Immature natural killer cell (primary cell): Measurements from ENCODE around the gene SLC39A3. TPM values are rescaled to one million over a fixed set of nuclear protein-coding genes. Genes with fewer than 3 reads are reported as not detected.

Experiments
- DNase-seq, 3 donors: peaks; one replicate each; pipeline ENCODE4 v3.0.0; 2022; ENCODE audit warnings: mixed read lengths in 1 of 3
- H3K27ac Mint-ChIP-seq, 6 donors: one replicate each; pipeline ENCODE4 v1.8.0; 2020; ENCODE audit warnings: mixed read lengths in 6 of 6, mild to moderate bottlenecking in 5 of 6, inconsistent platforms in 4 of 6, moderate library complexity in 3 of 6
- H3K27me3 Mint-ChIP-seq, 3 donors: one replicate each; pipeline ENCODE4 v1.8.0; 2020 to 2021; ENCODE audit warnings: low read depth in 3 of 3, mild to moderate bottlenecking in 3 of 3, mixed read lengths in 3 of 3, moderate library complexity in 3 of 3, inconsistent platforms in 1 of 3
- H3K36me3 Mint-ChIP-seq, 3 donors: one replicate each; pipeline ENCODE4 v1.8.0; 2020; ENCODE audit warnings: mixed read lengths in 3 of 3, inconsistent platforms in 2 of 3, mild to moderate bottlenecking in 2 of 3
- H3K4me1 Mint-ChIP-seq, 2 donors: one replicate each; pipeline ENCODE4 v1.8.0; 2020; ENCODE audit warnings: inconsistent platforms in 2 of 2, mild to moderate bottlenecking in 2 of 2, mixed read lengths in 2 of 2, moderate library complexity in 1 of 2
- H3K4me3 Mint-ChIP-seq, 5 donors: one replicate each; pipeline ENCODE4 v1.8.0; 2020; ENCODE audit warnings: mild to moderate bottlenecking in 5 of 5, mixed read lengths in 5 of 5, inconsistent platforms in 3 of 5, moderate library complexity in 3 of 5
- H3K9me3 Mint-ChIP-seq, 6 donors: one replicate each; pipeline ENCODE4 v1.8.0; 2020; ENCODE audit warnings: mild to moderate bottlenecking in 6 of 6, mixed read lengths in 6 of 6, inconsistent platforms in 4 of 6, moderate library complexity in 3 of 6
- polyA plus RNA-seq, 3 donors: library from polyadenylated mRNA; unstranded; fragments of 300-500 nt; fragmentation: Illumina TruSeq; gene quantifications; one replicate each; pipeline ENCODE4 v1.2.3, GENCODE V29; 2021

SLC39A3 gene
- polyA plus RNA-seq, 3 donors from 2014 or later = 43.8 to 63.7 (median 46.8) TPM

DNA sequence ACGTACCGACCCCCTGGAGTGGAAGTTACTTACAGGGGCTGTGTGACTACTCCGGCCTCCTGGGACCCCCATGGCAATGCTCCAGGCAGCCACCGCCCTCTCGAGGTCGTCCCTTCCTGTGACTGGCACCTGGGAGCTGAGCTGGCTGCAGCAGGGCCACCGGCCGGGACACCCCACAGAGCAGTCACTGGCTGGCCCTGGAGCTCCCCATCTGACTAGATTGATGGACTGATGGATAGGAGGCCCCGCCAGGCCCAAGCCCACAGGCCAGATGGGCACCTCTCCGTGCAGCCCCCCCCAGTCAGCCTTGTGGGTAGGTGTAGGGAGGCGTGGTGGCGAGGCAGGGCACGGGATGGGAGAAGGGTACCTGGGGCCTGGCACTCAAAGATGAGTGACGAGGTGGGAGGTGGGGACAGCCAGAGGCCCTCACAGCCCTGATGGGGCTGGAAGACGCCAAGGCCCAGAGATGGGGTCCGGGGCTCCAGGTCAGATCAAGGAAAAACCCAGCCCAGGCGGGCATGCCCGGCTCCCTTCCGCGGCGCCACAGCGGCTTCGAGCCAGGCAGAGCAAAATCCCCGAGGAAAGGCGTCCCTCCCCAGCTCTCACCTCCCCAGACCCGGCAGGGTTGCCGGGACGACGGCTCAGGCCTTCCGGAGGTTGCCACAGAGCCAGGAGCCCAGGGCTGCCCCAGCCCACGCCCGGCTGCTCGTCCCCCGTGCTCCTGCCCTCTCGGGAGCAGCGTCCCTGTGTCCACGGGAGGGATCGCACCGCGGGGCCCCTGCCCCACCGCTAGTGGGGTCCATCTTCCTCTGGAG, 8.4 kb downstream of the SLC39A3 start:
- no peak for DNase-seq
- Mint-ChIP-seq H3K9me3 (no peaks in the 10 kb centered on the region), H3K4me1 (peaks cover 10 to 11% of the 10 kb centered on the region in 2 donors), H3K27me3 (peaks cover 0 to 3% (median 3%) of the 10 kb centered on the region in 3 donors), H3K27ac (no peak overlapping the region), H3K36me3 (peaks cover 0 to 11% (median 4%) of the 10 kb centered on the region in 3 donors), H3K4me3 (no peak overlapping the region)

DNA sequence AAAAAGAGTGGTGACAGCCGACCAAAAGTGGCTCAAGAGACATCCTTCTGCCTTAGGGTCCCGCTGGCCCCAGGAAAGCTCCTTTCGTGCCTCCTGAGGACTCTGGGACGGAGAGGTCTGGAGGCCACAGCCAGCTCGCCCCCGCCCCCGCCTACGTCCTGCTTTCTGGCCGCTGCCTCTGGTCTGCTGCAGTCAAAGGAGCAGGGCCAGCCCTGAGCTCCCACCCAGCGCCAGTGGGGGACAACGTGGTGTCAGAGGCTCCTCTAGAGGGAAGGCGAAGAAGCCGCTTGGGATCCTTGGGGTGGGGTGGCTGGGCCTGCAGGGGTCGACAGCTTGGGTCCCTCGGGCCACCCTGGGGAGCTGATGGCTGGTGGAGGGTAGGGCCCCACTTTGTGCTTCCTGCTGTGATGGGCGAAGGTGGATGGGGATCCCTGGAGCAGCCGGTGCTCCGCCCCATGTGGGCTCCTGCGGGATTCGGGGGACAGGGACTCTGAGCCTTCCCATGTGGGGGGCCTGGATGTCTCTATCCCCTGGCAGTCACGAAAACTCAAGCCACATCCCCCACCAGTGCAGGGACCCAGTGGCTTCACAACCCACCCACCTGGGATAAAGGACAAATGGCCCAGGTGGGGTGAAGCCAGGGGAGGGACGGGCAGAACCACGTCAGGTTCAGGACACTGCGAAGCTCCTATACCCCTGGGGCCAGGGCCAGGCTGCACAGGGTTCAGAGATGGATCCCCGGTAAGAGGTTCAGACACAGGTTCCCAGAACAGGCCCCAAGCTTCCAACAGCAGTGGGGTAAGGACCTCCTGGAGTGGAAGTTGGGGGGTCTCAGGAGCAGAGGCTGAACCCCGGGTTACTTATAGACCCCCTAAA, 9.6 kb downstream of the SLC39A3 start:
- no peaks in the 10 kb centered on the region for H3K9me3 Mint-ChIP-seq
- H3K27me3 Mint-ChIP-seq = peaks cover 2 to 5% (median 3%) of the 10 kb centered on the region in 3 donors
- no peak overlapping the region for H3K27ac Mint-ChIP-seq
- no peak for DNase-seq
- H3K4me1 Mint-ChIP-seq = peaks cover 8 to 10% of the 10 kb centered on the region in 2 donors
- H3K36me3 Mint-ChIP-seq = peaks cover 0 to 5% (median 4%) of the 10 kb centered on the region in 3 donors
- no peak overlapping the region for H3K4me3 Mint-ChIP-seq

DNA sequence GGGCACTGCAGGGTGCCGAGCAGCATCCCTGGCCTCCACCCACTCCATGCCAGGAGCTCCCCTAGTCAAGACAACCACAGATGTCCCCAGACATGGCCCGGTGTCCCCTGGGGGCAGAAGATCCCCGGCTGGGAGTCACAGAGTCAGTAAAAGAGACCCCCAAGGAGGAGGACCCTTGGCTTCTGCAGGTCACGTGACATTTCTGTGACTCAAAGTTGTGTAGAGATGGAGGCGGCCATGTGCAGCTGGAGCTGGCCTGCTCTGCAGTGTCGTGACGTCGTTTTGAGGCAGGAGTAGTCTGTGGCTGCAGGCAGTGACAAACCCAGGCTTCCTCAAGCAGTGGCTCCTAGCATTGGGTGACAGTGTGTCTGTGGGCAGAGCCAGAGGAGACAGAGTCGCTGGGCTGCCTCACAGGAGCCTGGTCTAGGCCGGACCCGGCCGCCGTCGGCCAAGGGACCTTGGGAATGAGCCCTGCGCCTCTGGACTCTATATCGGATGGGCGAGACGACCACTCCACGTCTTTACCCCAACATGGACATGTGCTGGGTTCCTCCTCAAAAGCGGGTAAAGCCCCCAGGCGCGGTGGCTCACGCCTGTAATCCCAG, 10.9 kb downstream of the SLC39A3 start:
- Mint-ChIP-seq H3K4me1 (peaks cover 0 to under 1% of the 10 kb centered on the region in 2 donors), H3K36me3 (peaks cover 0 to 5% (median under 1%) of the 10 kb centered on the region in 3 donors), H3K27ac (no peak overlapping the region), H3K9me3 (no peaks in the 10 kb centered on the region), H3K27me3 (peaks cover 1 to 5% (median 2%) of the 10 kb centered on the region in 3 donors), H3K4me3 (no peak overlapping the region)
- no peak for DNase-seq

DNA sequence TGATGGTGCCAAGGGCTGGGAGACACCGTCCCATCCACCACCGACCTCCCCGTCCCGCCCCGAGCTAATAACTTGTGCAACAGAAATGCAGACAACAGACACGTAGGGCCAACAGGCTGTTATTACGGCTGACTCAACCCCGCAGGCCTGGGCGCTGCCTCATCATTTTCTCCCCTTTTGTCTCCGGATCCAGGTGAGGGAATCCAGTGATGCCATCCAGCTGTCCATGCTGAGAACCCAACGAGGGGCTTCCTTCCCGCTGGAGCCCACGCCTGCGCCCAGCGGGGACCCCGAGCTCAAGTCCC, 12.2 kb downstream of the SLC39A3 start:
- no peak overlapping the region for H3K27ac Mint-ChIP-seq
- peaks cover 0 to 4% (median 0%) of the 10 kb centered on the region in 3 donors for H3K36me3 Mint-ChIP-seq
- peaks cover 2 to 5% (median 2%) of the 10 kb centered on the region in 3 donors for H3K27me3 Mint-ChIP-seq
- H3K9me3 Mint-ChIP-seq = no peaks in the 10 kb centered on the region
- H3K4me1 Mint-ChIP-seq = no peaks in the 10 kb centered on the region
- no peak for DNase-seq
- no peak overlapping the region for H3K4me3 Mint-ChIP-seq

DNA sequence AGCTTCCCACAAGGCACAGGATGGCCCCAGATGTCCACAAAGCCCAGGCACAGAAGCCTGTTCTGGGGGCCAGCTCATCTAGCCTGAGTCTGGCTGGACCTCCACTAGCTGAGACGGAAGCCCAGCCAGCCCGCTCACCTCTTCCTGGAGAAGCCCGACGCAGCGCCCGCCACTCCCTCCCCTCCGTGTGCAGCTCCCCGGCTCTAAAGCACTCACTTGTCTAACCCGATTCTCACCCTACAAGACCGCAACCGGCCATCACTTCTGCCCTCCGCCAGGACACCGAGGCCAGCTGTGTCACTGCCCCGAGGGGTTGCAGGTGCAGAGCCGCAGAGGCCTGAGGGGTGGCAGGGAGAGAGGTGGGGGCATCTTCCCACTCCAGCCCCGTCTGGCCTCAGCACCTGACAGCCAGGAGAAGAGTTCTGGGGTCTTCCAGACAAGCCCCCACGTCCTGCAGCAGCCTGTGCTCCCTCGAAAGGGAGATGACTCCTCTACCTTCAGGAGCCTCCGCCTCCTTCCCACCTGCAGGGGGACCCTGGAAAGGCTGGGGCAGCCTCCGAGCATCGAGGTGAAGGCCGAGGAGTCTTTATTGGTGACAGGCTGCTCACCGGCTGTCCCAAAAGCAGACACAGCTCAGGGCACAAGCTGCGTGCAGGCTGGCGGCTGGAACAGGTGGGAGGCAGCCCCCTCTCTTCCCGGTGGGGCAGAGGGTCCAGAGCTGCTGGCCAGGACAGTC, 12.7 kb downstream of the SLC39A3 start:
- Mint-ChIP-seq H3K9me3 (no peaks in the 10 kb centered on the region), H3K4me3 (no peak overlapping the region), H3K36me3 (peaks cover 0 to 4% (median 0%) of the 10 kb centered on the region in 3 donors), H3K4me1 (no peaks in the 10 kb centered on the region), H3K27ac (no peak overlapping the region), H3K27me3 (peaks cover 2 to 5% (median 2%) of the 10 kb centered on the region in 3 donors)
- DNase-seq = no peak

DNA sequence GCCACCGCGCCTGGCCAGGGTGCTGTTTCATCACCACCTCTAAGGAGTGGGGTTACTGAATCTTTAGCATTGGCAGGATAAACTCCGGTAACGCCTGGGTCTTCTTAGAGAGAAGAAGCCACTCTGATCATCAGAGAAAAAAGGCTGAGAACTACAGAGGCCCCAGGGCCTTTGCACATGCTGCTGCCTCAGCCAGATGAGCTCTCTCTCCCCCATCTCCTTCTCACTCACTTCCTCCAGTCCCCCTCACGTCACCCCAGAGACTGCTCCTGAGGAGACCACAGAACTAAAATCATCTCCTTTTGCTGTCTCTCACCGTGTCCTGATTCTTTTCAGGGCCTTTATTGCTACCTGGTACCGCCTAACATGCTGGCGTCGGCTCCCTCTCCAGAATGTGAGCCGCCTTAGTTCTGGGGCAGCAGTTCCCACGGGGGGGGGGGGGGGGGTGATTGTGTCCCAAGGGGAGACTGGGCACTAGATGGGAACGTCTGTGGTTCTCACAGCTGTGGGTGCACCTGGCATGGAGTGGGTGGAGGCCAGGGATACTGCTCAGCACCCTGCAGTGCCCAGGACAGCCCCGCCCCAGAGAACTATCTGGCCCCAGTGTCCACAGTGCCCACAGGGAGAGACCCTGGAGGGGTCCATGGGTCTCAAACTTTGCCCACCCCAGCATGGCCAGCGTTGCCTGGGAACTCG, 13.5 kb downstream of the SLC39A3 start:
- Mint-ChIP-seq H3K4me1 (no peaks in the 10 kb centered on the region), H3K27ac (no peak overlapping the region), H3K36me3 (peaks cover 0 to 4% (median 0%) of the 10 kb centered on the region in 3 donors), H3K4me3 (no peak overlapping the region), H3K27me3 (peaks cover 2 to 7% (median 2%) of the 10 kb centered on the region in 3 donors), H3K9me3 (no peaks in the 10 kb centered on the region)
- DNase-seq = no peak

DNA sequence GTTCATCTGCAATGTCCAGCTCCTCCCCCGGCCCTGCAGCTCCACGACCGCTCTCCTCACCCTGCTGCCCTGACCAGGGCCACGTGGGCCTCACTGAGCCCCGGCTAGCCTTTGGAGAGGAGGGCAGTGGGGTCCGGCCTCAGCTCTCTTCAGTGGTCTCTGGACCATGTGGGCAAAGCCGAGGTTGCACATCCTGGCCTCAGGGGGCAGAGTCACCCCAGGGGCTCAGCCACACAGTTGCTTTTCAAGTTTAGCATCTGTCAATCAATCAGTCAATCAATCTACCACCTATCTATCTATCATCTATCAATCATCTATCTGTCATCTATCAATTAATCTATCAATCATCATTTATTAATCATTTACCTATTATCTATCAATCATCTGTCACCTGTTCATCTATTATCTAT, 15.7 kb downstream of the SLC39A3 start:
- H3K27me3 Mint-ChIP-seq = peaks cover 2 to 10% (median 5%) of the 10 kb centered on the region in 3 donors
- H3K9me3 Mint-ChIP-seq = peaks cover 0 to 1% (median 0%) of the 10 kb centered on the region in 6 donors
- H3K4me1 Mint-ChIP-seq = peaks cover 0 to 4% of the 10 kb centered on the region in 2 donors
- peaks cover 0 to 4% (median 0%) of the 10 kb centered on the region in 3 donors for H3K36me3 Mint-ChIP-seq
- no peak for DNase-seq
- H3K4me3 Mint-ChIP-seq = peak overlapping the region in 1 of 5 donors; percentile 15
- H3K27ac Mint-ChIP-seq = peak overlapping the region in 1 of 6 donors; percentile 48

DNA sequence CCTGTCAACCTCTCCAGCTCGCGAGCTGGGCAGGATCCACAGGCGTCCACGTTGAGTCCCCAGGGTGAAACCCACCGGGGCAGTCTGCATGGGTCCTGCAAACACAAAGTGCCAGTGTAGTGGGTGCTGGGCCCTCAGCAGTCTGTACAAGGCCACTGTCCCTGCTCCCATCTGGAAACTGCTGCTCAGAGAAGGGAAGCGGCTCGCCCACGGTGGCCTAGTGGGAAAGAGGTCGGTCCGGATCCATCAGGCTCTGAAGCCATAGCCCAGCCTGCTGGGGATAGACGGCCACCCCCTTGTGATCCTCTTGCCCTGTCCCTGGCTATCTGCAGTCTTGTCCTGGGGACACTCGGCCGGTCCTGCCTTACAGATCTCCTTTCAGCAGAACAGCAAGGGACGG, 16.1 kb downstream of the SLC39A3 start:
- Mint-ChIP-seq H3K27me3 (peaks cover 2 to 8% (median 5%) of the 10 kb centered on the region in 3 donors), H3K27ac (no peak overlapping the region), H3K9me3 (peaks cover 0 to 1% (median 0%) of the 10 kb centered on the region in 6 donors), H3K36me3 (peaks cover 0 to 4% (median 0%) of the 10 kb centered on the region in 3 donors), H3K4me3 (no peak overlapping the region), H3K4me1 (peaks cover 0 to 4% of the 10 kb centered on the region in 2 donors)
- no peak for DNase-seq

DNA sequence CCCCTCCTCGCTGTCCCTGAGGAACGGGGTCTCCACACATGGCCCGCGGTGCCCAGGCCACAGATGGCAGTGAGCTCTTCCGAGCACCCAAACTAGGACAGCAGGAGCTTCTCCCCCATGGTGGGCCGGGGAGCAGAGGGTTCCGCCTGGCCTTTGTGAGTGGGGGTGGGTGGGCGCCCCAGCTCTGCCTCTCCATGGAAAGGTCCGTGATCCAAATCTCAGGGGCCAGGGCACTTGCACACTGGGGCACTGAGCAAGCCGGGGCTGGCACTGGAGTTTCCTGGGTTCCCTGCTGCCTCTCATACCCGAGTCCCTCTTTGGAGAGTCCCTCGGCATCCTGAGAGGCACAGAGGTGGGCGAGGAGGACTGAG, 16.5 kb downstream of the SLC39A3 start:
- H3K4me1 Mint-ChIP-seq = peaks cover 0 to 4% of the 10 kb centered on the region in 2 donors
- H3K36me3 Mint-ChIP-seq = peaks cover 0 to 4% (median 0%) of the 10 kb centered on the region in 3 donors
- no peak overlapping the region for H3K4me3 Mint-ChIP-seq
- H3K27me3 Mint-ChIP-seq = peaks cover 2 to 7% (median 6%) of the 10 kb centered on the region in 3 donors
- H3K27ac Mint-ChIP-seq = no peak overlapping the region
- DNase-seq = no peak
- peaks cover 0 to 1% (median 0%) of the 10 kb centered on the region in 6 donors for H3K9me3 Mint-ChIP-seq

DNA sequence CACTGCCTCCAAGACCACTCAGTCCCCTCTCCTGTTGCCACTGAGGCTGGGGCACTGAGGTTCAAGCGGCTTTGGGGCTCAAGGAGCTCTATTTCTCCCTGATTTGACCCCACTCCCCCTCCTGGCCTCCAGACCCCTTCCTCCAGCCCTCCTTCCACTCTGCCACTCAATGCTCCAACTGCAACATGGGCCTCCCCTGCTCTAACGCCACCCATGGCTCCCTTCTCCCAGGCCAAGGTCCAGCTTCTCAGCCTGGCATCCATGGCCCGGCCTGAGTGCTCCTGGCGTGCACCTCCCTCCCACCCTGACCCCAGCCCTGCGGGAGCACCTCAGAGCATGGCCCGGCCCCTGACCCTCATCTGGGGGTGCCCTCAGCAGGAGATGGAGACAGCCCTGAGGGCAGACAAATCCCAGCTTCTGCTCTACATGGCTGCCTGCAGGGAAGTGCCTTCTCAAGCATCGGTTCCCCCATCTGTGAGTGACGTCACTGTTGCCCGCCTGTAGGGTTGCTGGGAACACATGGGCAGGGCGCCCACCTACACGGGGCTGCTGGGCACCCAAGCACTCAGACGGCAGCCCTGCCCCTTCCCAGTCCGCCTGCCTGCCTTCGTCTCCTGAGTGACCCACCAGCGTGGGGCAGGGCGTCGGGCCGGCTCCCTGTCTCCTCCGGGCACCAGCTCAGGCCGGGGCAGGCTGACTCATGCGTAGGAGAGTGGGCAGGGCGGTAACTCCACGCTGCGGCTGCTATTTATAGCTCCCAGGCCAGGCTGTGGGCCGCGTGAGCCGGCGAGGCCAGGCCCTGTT, 17.1 kb downstream of the SLC39A3 start:
- no peak for DNase-seq
- Mint-ChIP-seq H3K4me3 (no peak overlapping the region), H3K36me3 (peaks cover 0 to 4% (median 0%) of the 10 kb centered on the region in 3 donors), H3K9me3 (peaks cover 0 to 1% (median 0%) of the 10 kb centered on the region in 6 donors), H3K27ac (no peak overlapping the region), H3K27me3 (peaks cover 2 to 7% (median 6%) of the 10 kb centered on the region in 3 donors), H3K4me1 (peaks cover 0 to 4% of the 10 kb centered on the region in 2 donors)

DNA sequence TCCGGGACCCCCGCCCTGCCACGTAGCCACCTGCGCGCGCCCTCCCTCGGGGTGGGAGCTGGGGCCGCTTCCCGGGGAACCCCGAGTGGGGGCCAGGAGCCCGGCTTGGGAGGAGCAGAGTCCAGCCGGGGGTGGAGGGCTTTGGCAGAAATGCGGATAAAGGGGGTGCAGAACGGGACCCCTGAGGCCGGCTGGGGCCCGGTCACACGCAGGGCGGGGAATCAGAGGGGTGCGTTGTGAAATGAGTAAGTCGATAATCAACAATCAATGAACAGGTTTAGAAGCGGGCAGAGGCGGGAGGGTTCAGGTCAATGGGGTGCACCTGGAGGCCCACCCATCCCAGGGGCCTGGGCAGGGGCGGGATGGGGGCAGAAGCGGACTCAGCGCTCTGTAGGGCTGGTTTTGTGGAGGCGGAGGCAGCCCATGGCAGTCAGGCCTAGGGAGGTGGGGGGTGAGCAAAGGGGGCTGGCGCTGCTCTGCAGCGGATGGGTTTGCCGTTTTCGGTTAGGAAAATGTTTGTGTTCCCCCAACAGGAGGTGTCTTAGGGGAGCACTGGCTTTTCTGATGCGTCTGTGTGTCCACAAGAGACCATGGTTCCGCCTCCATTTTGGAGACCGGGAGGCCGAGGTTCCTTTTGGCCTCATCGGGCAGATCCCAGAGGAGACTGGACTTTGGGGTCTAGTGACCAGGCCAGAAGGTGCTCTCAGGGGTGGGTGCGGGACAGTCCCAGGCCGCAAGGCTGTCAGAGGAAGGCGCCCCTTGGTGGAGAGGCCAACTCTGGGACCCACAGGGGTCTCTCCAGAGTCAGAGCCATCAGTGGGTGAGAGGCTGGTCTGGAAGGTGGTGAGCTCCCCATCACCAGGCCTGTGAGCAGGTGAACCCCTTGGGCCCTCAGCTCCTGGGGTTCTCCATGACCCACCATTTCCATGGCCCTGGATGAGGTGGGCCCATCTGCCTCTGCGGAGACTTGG, 18.0 kb downstream of the SLC39A3 start:
- H3K27me3 Mint-ChIP-seq = peaks cover 2 to 7% (median 6%) of the 10 kb centered on the region in 3 donors
- peaks cover 0 to 1% (median 0%) of the 10 kb centered on the region in 6 donors for H3K9me3 Mint-ChIP-seq
- no peak overlapping the region for H3K27ac Mint-ChIP-seq
- peaks cover 0 to 4% of the 10 kb centered on the region in 2 donors for H3K4me1 Mint-ChIP-seq
- H3K4me3 Mint-ChIP-seq = peak overlapping the region in 1 of 5 donors; percentile 18
- H3K36me3 Mint-ChIP-seq = peaks cover 0 to 4% (median 0%) of the 10 kb centered on the region in 3 donors
- no peak for DNase-seq
